SK-N-MC (cell line): ENCODE results near the gene NME4.

Source experiments
- DNase-seq: peaks from one replicate; pipeline ENCODE4 v3.0.0-alpha.2; 2011; ENCODE audit warnings: low read depth, low spot score
- H3K27ac ChIP-seq: fragments of 200-600 bp; sonication (generic); 2 replicates; pipeline ENCODE4 v1.5.1; 2016; ENCODE audit warnings: mixed run types
- H3K36me3 ChIP-seq: fragments of 200-600 bp; sonication (generic); 2 replicates; pipeline ENCODE4 v1.6.1; 2017; ENCODE audit warnings: antibody characterized with exemption, low read length, mixed read lengths; ENCODE audit not compliant: insufficient read depth
- H3K4me3 ChIP-seq: fragments of 200-600 bp; sonication (generic); 2 replicates; pipeline ENCODE4 v1.5.1; 2016
- H3K9ac ChIP-seq: fragments of 200-600 bp; sonication (generic); 2 replicates; pipeline ENCODE4 v1.8.0; 2017; ENCODE audit warnings: mixed run types, mixed read lengths; ENCODE audit not compliant: insufficient read length
- H3K9me3 ChIP-seq: fragments of 200-600 bp; sonication (generic); 2 replicates; pipeline ENCODE4 v1.6.1; 2017; ENCODE audit warnings: low read depth, mild to moderate bottlenecking, antibody characterized with exemption, low read length, moderate library complexity, mixed read lengths
- EZH2 ChIP-seq: fragments of 200-600 bp; sonication (generic); IDR thresholded peaks from one replicate; pipeline ENCODE4 v1.6.1; 2017; ENCODE audit warnings: antibody characterized with exemption
- FOXP2 ChIP-seq: optimal IDR thresholded peaks from 2 replicates; pipeline ENCODE3; 2011; ENCODE audit warnings: mild to moderate bottlenecking, moderate library complexity; ENCODE audit not compliant: insufficient read depth; ENCODE audit errors: extremely low read length, control extremely low read depth
- POLR2AphosphoS5 ChIP-seq: IDR thresholded peaks from 2 replicates; pipeline ENCODE4 v1.6.1; 2012; ENCODE audit warnings: mild to moderate bottlenecking, low read depth, low read length, borderline replicate concordance

NME4 gene

DNA sequence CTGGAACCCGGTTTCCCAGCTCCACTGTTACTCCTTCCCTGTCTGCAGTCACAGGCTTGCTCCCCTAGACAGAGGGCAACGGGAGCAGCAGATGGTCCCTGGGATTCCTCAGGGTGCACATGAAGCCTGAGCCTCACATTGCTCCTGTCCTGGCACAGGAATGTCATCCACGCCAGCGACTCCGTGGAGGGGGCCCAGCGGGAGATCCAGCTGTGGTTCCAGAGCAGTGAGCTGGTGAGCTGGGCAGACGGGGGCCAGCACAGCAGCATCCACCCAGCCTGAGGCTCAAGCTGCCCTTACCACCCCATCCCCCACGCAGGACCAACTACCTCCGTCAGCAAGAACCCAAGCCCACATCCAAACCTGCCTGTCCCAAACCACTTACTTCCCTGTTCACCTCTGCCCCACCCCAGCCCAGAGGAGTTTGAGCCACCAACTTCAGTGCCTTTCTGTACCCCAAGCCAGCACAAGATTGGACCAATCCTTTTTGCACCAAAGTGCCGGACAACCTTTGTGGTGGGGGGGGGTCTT is 3.1 kb downstream of the NME4 start:
- Histone ChIP-seq H3K27ac (peak overlapping the region; percentile 74), H3K9ac (no peak overlapping the region), H3K9me3 (no peaks in the 10 kb centered on the region), H3K4me3 (peak overlapping the region; percentile 94), H3K36me3 (peaks cover 25% of the 10 kb centered on the region)
- TF ChIP-seq EZH2 (no peak), POLR2AphosphoS5 (no peak), FOXP2 (no peak)
- no peak for DNase-seq

DNA sequence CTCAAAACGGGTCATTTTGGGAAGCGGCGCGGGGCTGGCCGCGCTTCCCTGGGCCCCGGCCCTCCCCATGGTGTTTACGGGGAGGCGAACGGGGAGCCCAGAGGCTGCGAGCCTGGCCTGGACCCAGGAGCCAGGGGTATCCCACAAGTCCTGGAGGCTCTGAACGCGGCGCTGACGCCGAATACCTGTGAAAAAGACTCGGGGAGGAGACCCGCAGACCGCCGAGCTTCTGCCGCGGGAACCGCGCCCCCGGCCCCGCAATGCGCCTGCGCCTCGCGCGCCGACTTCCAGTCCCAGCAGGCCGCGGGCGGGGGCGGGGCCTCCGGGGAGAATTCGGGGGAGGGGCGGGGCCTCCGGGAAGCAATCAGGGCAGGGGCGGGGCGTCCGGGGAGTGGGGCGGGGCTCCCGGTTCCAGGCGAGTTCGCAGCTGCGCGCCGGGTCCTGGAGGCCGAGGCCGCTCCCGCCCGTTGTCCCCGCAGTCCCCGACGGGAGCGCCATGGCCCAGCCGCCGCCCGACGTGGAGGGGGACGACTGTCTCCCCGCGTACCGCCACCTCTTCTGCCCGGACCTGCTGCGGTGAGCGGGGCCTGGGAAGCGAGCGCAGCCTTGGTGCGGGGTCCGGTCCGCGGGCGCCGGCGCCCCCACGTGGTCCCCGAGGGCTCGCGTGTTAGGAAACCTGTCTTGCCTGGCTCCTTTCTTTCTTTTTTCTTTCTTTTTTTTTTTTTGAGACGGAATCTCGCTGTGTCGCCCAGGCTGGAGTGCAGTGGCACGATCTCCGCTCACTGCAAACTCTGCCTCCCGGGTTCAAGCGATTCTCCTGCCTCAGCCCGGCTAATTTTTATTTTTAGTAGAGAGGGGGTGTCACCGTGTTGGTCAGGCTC is 4.7 kb downstream of the NME4 start, which contains the start of gene DECR2:
Gene DECR2, plus strand, starts transcription at position 418 of the 881 bp plus-strand sequence. Its CDS starts 79 bp downstream, at position 497.
- no peaks in the 10 kb centered on the region for H3K9me3 ChIP-seq
- peaks cover 25% of the 10 kb centered on the region for H3K36me3 ChIP-seq
- DNase-seq = no peak
- H3K9ac ChIP-seq = peak within 1 kb of the TSS; percentile 91
- no peak for TF ChIP-seq EZH2
- TF ChIP-seq FOXP2 = peak; percentile 27
- TF ChIP-seq POLR2AphosphoS5 = peak; percentile 89
- peak within 1 kb of the TSS; percentile 94 for H3K4me3 ChIP-seq
- H3K27ac ChIP-seq = peak within 1 kb of the TSS; percentile 87

DNA sequence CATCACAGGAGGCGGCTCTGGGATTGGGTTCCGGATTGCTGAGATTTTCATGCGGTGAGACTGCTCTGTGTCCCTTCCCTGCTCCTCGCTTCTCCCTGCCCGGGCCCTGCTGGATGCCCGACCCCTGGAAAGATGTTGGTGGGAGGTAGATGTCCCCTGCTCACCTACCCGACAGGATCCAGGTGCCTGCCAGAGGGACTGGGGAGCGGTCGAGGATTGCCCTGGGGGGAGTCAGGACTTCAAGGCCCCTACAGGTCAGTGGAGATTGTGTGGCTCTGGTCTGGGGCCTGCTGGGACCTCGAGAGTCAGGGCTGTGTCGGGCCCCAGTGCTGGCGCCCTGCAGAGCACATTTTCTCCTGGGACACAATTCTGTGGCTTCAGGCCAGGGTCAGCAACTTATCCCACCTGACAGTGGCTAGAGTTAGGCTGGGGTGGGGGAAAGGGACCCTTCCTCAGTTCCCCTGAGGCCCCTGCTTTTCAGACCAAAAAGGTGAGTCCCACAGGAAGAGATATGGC is 8.0 kb downstream of the NME4 start:
- H3K27ac ChIP-seq = peak overlapping the region; percentile 13; the same call in 1 of the 2 replicates
- H3K4me3 ChIP-seq = no peak overlapping the region
- H3K9me3 ChIP-seq = no peaks in the 10 kb centered on the region
- no peak for TF ChIP-seq EZH2
- TF ChIP-seq POLR2AphosphoS5 = no peak
- no peak for TF ChIP-seq FOXP2
- no peak overlapping the region for H3K9ac ChIP-seq
- no peak for DNase-seq
- H3K36me3 ChIP-seq = peaks cover 5% of the 10 kb centered on the region

DNA sequence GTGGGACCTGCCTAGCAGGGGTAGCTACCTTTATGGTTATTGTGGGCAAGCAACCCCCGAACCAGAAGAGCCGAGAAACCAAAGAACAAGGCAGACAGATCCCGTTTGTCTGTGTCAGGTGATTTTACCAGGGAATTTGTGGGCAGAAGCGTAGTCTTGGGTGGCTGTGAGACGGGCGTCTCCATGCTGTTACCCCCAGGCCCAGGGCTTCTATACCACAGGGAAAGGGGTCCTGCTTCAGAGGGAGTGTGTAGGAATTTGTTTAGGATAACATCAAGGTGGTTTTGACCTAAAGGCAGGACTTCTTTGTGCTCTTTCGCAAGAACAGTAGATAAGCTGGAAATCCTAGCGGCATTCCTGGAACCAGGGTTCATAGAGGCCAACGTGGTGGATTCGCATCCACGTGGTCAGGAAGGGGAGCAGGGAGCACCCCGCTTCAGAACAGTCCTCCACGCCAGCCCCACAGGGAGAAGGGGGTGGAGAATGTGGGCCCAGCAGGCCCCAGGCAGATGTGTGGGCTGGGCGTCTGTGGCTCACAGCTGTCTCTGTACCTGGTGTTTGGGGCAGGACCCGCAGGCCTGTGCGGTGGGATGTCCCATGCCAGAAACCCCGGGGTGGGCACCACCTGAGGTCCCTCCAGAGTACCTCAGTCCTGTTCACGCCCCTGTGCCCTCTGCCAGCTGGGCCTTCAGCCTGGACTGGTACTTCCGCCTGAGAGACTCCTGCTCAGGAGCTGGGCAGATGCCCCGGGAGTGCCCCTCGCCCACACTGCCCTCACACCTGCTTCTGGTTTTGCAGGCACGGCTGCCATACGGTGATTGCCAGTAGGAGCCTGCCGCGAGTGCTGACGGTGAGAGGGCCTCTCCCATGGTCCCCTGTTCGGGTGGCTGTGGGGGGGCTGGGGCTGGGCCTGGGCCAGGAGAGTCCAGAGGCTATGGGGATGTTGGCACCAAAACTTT is 8.8 kb downstream of the NME4 start:
- H3K9me3 ChIP-seq = no peaks in the 10 kb centered on the region
- DNase-seq = no peak
- H3K36me3 ChIP-seq = no peaks in the 10 kb centered on the region; the same call in 1 of the 2 replicates
- 0 out of 2 replicates have a peak overlapping the region, but pooled peaks have one; percentile 13 for H3K27ac ChIP-seq
- H3K4me3 ChIP-seq = no peak overlapping the region
- H3K9ac ChIP-seq = no peak overlapping the region
- TF ChIP-seq EZH2 (no peak), POLR2AphosphoS5 (no peak), FOXP2 (no peak)

DNA sequence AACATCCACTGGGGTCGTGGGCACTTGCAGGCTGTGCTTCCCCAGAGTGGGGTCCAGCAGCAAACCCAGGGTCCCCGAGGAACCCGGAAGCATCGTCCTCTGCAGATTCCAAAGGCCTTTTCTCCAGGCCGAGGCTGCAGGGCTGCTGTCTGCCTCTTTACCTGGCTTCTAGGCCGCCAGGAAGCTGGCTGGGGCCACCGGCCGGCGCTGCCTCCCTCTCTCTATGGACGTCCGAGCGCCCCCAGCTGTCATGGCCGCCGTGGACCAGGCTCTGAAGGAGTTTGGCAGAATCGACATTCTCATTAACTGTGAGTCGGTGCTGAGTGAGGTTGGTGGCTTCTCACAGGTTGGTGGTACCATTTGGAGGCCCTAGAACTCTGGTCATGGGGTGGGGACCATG is 10.3 kb downstream of the NME4 start:
- Histone ChIP-seq H3K9me3 (no peaks in the 10 kb centered on the region), H3K36me3 (no peaks in the 10 kb centered on the region; the same call in 1 of the 2 replicates), H3K9ac (no peak overlapping the region), H3K4me3 (no peak overlapping the region), H3K27ac (no peak overlapping the region)
- TF ChIP-seq POLR2AphosphoS5 = no peak
- TF ChIP-seq FOXP2 = no peak
- no peak for TF ChIP-seq EZH2
- no peak for DNase-seq

DNA sequence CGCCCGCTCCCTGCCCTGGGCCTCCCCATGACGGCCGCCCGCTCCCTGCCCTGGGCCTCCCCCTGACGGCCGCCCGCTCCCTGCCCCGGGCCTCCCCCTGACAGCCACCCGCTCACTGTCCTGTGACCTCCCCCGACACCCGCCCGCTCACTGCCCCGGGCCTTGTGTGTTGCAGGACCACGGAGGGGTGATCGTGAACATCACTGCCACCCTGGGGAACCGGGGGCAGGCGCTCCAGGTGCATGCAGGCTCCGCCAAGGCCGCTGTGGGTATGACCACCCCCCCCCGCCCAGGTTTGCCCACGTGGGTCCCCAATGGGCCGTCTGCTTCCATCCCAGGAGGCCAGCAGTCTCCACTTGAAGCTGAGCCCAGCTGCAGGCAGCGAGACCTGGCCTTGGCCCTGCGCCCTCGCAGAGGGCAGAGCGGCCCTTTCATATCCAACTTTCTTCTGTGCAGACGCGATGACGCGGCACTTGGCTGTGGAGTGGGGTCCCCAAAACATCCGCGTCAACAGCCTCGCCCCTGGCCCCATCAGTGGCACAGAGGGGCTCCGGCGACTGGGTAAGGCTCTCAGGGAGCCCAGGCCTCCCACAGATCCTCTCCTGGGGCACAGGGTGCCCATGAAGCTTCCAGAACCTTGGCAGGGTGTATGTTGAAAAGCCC is 13.6 kb downstream of the NME4 start:
- Histone ChIP-seq H3K9ac (no peak overlapping the region), H3K36me3 (no peaks in the 10 kb centered on the region; the same call in 1 of the 2 replicates), H3K9me3 (no peaks in the 10 kb centered on the region), H3K4me3 (no peak overlapping the region), H3K27ac (no peak overlapping the region)
- TF ChIP-seq EZH2 = no peak
- DNase-seq = no peak

DNA sequence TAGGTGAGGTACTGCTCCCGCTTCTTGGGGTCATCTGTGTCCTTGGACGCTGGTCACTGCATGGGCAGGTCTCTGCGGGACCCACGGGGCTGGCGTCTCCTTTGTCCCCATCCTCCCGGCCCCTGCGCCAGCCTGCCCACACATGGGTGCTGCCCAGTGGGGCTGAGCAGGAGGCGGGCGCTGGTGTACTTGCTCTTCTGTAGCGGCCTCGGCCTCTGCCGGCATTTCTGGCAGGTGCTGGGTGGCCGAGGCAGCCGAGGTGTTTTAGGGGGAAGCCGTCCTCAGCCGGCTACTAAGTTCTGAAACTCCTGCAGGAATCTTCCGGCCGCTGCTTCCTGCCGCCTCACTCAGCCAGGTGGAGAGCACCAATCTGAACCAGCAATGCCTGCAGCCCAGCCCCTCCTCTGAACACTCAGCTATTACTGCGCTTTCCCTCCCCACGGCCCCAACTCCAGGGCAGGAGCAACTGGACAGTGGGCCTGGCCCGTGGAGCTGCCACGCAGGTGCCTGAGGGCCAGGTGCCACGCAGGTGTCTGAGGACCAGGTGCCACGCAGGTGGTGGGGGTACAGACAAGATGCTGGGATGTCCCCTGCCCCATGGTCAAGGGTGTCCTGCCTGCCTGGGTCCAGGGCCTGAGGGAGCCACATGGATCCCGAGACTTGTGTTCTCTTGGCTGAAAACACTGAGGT is 14.7 kb downstream of the NME4 start:
- TF ChIP-seq POLR2AphosphoS5 (no peak), FOXP2 (no peak), EZH2 (no peak)
- no peak for DNase-seq
- no peak overlapping the region for H3K9ac ChIP-seq
- no peak overlapping the region for H3K4me3 ChIP-seq
- no peak overlapping the region for H3K27ac ChIP-seq
- H3K36me3 ChIP-seq = no peaks in the 10 kb centered on the region; the same call in 1 of the 2 replicates
- H3K9me3 ChIP-seq = no peaks in the 10 kb centered on the region
